B cell (primary cell): ENCODE results near the gene CNOT4. TPM values are rescaled to one million over a fixed set of nuclear protein-coding genes. Genes with fewer than 3 reads are reported as not detected.

Source experiments
- ATAC-seq: fragments of 200-7000 bp; cut with Tn5 transposase; one replicate; pipeline ENCODE4 v1.10.0; 2021; ENCODE audit warnings: low read depth, mild to moderate bottlenecking, moderate number of reproducible peaks, moderate library complexity
- CTCF ChIA-PET: fragments of 350-600 bp; sonication (Branson Sonifier 250); formaldehyde crosslinking; loops from one replicate; lab custom pipeline; 2021; ENCODE audit warnings: antibody characterized with exemption, inconsistent platforms; lab: Charles Lee
- POLR2A ChIA-PET: fragments of 350-600 bp; sonication (Branson Sonifier 250); formaldehyde crosslinking; loops from one replicate; lab custom pipeline; 2021; ENCODE audit warnings: antibody characterized with exemption; lab: Charles Lee
- DNase-seq: peaks from one replicate; pipeline ENCODE4 v3.0.0; 2013
- H2AFZ ChIP-seq: 2 replicates; pipeline ENCODE4 v1.6.1; 2012; ENCODE audit warnings: mild to moderate bottlenecking, low read depth, low read length; ENCODE audit not compliant: insufficient read depth, poor library complexity, severe bottlenecking
- H3K27ac ChIP-seq, 2 donors: 1 replicate in 1 of 2; 2 replicates in 1 of 2; pipeline ENCODE4 v1.5.1; 2012 to 2013; ENCODE audit warnings: low read length in 2 of 2, mild to moderate bottlenecking in 2 of 2, moderate library complexity in 1 of 2
- H3K27me3 ChIP-seq, 4 experiments: fragments of 200-600 bp in 1 of 4; sonication (generic) in 1 of 4; replicated peaks in 1 of 4; 1 replicate in 2 of 4; 2 replicates in 2 of 4; pipeline versions ENCODE4 v1.6.1 to v1.7.0; 2013 to 2016; ENCODE audit warnings: low read length in 3 of 4, mild to moderate bottlenecking in 2 of 4, mixed read lengths in 1 of 4, moderate library complexity in 1 of 4; ENCODE audit not compliant: insufficient read depth in 4 of 4, control insufficient read depth in 3 of 4; ENCODE audit errors: control extremely low read depth in 1 of 4
- H3K36me3 ChIP-seq, 2 experiments: replicated peaks in 1 of 2; 1 replicate in 1 of 2; 2 replicates in 1 of 2; pipeline versions ENCODE4 v1.6.1 to v1.7.1; 2013; ENCODE audit warnings: low read length in 1 of 2; ENCODE audit not compliant: insufficient read depth in 2 of 2, control insufficient read depth in 1 of 2; ENCODE audit errors: control extremely low read depth in 1 of 2, extremely low read depth in 1 of 2
- H3K4me1 ChIP-seq, 2 donors: fragments of 200-600 bp in 1 of 2; sonication (generic) in 1 of 2; 1 replicate in 1 of 2; 2 replicates in 1 of 2; pipeline versions ENCODE4 v1.5.1 to v1.6.1; 2013 to 2017; ENCODE audit warnings: low read length in 2 of 2; ENCODE audit not compliant: control insufficient read depth in 2 of 2, insufficient read depth in 2 of 2
- H3K4me2 ChIP-seq: replicated peaks from 2 replicates; pipeline ENCODE3; 2012; ENCODE audit warnings: mild to moderate bottlenecking, low read depth, low read length; ENCODE audit not compliant: poor library complexity, severe bottlenecking
- H3K4me3 ChIP-seq, 5 experiments: fragments of 200-600 bp in 1 of 5; sonication (generic) in 1 of 5; 1 replicate in 3 of 5; 2 replicates in 2 of 5; pipeline versions ENCODE4 v1.5.1 to v1.7.0; 2011 to 2016; ENCODE audit warnings: low read length in 4 of 5, mild to moderate bottlenecking in 4 of 5, low read depth in 2 of 5, control low read depth in 1 of 5, moderate library complexity in 1 of 5; ENCODE audit not compliant: insufficient read depth in 1 of 5; ENCODE audit errors: control extremely low read depth in 1 of 5, extremely low read depth in 1 of 5
- H3K79me2 ChIP-seq: fragments of 200-600 bp; sonication (generic); one replicate; pipeline ENCODE4 v1.6.0; 2016; ENCODE audit warnings: low read length; ENCODE audit not compliant: control insufficient read depth, insufficient read depth
- H3K9ac ChIP-seq: fragments of 200-600 bp; sonication (generic); 2 replicates; pipeline ENCODE4 v1.6.1; 2017; ENCODE audit warnings: mild to moderate bottlenecking, low read length, moderate library complexity
- H3K9me3 ChIP-seq, 3 donors: one replicate each; pipeline versions ENCODE4 v1.6.1 to v1.7.1; 2013; ENCODE audit warnings: low read length in 2 of 3; ENCODE audit not compliant: control insufficient read depth in 2 of 3, insufficient read depth in 1 of 3; ENCODE audit errors: control extremely low read depth in 1 of 3
- H4K20me1 ChIP-seq: 2 replicates; pipeline ENCODE4 v1.6.0; 2012; ENCODE audit warnings: mild to moderate bottlenecking, low read length; ENCODE audit not compliant: insufficient read depth, control insufficient read depth, poor library complexity, severe bottlenecking
- H3K27ac Mint-ChIP-seq: one replicate; pipeline ENCODE4 v1.8.0; 2021; ENCODE audit warnings: mixed read lengths
- H3K27me3 Mint-ChIP-seq: one replicate; pipeline ENCODE4 v1.8.0; 2021; ENCODE audit warnings: mixed read lengths
- H3K4me1 Mint-ChIP-seq: one replicate; pipeline ENCODE4 v1.8.0; 2021; ENCODE audit warnings: mixed read lengths
- H3K4me3 Mint-ChIP-seq: one replicate; pipeline ENCODE4 v1.8.0; 2021; ENCODE audit warnings: mixed read lengths
- H3K9me3 Mint-ChIP-seq: one replicate; pipeline ENCODE4 v1.8.0; 2022; ENCODE audit warnings: mixed read lengths; ENCODE audit not compliant: insufficient read depth
- CTCF ChIP-seq: fragments of 200-600 bp; IDR thresholded peaks from one replicate; pipeline ENCODE4 v1.8.0; 2022; ENCODE audit warnings: antibody characterized with exemption, mild to moderate bottlenecking
- EZH2 ChIP-seq: IDR thresholded peaks from 2 replicates; pipeline ENCODE4 v1.6.1; 2012; ENCODE audit warnings: borderline replicate concordance, low read depth, mild to moderate bottlenecking, moderate library complexity, low read length; ENCODE audit not compliant: insufficient read depth, poor library complexity, severe bottlenecking
- whole genome bisulfite sequencing: methylation state at CpG from one replicate; pipeline ENCODE4 v1.1.5; 2013; ENCODE audit warnings: missing lambda C conversion rate; ENCODE audit not compliant: insufficient coverage; 5-methylcytosine and 5-hydroxymethylcytosine counted together
- intact Hi-C: fragments of 100-400 bp; cut with micrococcal nuclease; formaldehyde crosslinking; loops from one replicate; pipeline ENCODE4 v1.10.0; 2022
- polyA plus RNA-seq: library from polyadenylated mRNA; depleted of rRNA; stranded (reverse); fragments of >200 nt; gene quantifications from 2 replicates; pipeline ENCODE4 v1.2.3, GENCODE V29; 2012
- total RNA-seq, 2 donors: library from RNA; stranded (reverse); fragments of 120-200 nt in 1 of 2; gene quantifications; 1 replicate in 1 of 2; 2 replicates in 1 of 2; pipeline versions ENCODE4 v1.2.3 to v1.2.4, GENCODE V29; 2013 to 2022

The CNOT4 gene
- total and polyA plus RNA-seq, 2 donors (not counting 1 experiment from before 2014, with no cell fraction given) = 9.8 to 52.1 TPM

- H3K27ac ChIP-seq = no peak overlapping the region
- no peaks in the 10 kb centered on the region for H4K20me1 ChIP-seq
- no peak overlapping the region for H2AFZ ChIP-seq
- peaks cover 4 to 10% of the 10 kb centered on the region in 2 experiments for H3K36me3 ChIP-seq
- no peaks in the 10 kb centered on the region for H3K9me3 ChIP-seq
- no peaks in the 10 kb centered on the region for H3K27me3 ChIP-seq
- no peak overlapping the region for H3K4me2 ChIP-seq
- ChIA-PET CTCF (no interaction called here), POLR2A (no interaction called here)
- Mint-ChIP-seq H3K27ac (no peak overlapping the region), H3K4me1 (peaks cover 4% of the 10 kb centered on the region), H3K27me3 (no peaks in the 10 kb centered on the region), H3K4me3 (no peak overlapping the region), H3K9me3 (no peaks in the 10 kb centered on the region)
- DNase-seq (no peak), ATAC-seq (no peak)
- intact Hi-C loops = no loop called here
- H3K9ac ChIP-seq = no peak overlapping the region
- H3K4me1 ChIP-seq = peaks cover 0 to 6% of the 10 kb centered on the region in 2 donors
- H3K79me2 ChIP-seq = no peaks in the 10 kb centered on the region
- TF ChIP-seq CTCF (no peak), EZH2 (no peak)
- H3K4me3 ChIP-seq = no peak overlapping the region
- no CpG with 5 or more reads among the region's 3 CpGs for WGBS
These were observed 124.7 kb downstream of the CNOT4 start for GRCh38 chr7:135385209-135385608.

- Mint-ChIP-seq H3K4me3 (no peak overlapping the region), H3K27ac (no peak overlapping the region), H3K9me3 (no peaks in the 10 kb centered on the region), H3K4me1 (no peaks in the 10 kb centered on the region), H3K27me3 (no peaks in the 10 kb centered on the region)
- H3K4me1 ChIP-seq = no peaks in the 10 kb centered on the region
- no peak overlapping the region for H2AFZ ChIP-seq
- H3K4me3 ChIP-seq = no peak overlapping the region
- TF ChIP-seq EZH2 (no peak), CTCF (no peak)
- H3K9ac ChIP-seq = no peak overlapping the region
- ATAC-seq (no peak), DNase-seq (no peak)
- H4K20me1 ChIP-seq = no peaks in the 10 kb centered on the region
- no peak overlapping the region for H3K27ac ChIP-seq
- no peak overlapping the region for H3K4me2 ChIP-seq
- no peaks in the 10 kb centered on the region for H3K9me3 ChIP-seq
- intact Hi-C loops = no loop called here
- no peaks in the 10 kb centered on the region for H3K27me3 ChIP-seq
- peaks cover 3 to 9% of the 10 kb centered on the region in 2 experiments for H3K36me3 ChIP-seq
- H3K79me2 ChIP-seq = no peaks in the 10 kb centered on the region
- WGBS = no CpG with 5 or more reads among the region's 2 CpGs
- ChIA-PET POLR2A (no interaction called here), CTCF (no interaction called here)
These were observed 126.3 kb downstream of the CNOT4 start for GRCh38 chr7:135383525-135384175.
